GM21381 (cell line): ENCODE data around the gene PDE6C.
"Not testable (repeated sequence)": the region's sequence is repeated elsewhere in the genome, so short reads cannot be mapped to it uniquely, and the experiment has no call there.

Experiments used
- ATAC-seq: cut with Tn5 transposase; IDR thresholded peaks from one replicate; pipeline ENCODE4 v1.9.1; 2021; ENCODE audit warnings: mild to moderate bottlenecking, moderate library complexity; ENCODE audit not compliant: unreplicated experiment

The PDE6C gene

GRCh38 chr10:93629647-93630305 lies 17.4 kb downstream of the PDE6C start:
- ATAC-seq = no peak

GRCh38 chr10:93630625-93631557 lies 18.6 kb downstream of the PDE6C start:
- ATAC-seq = no peak

- no peak for ATAC-seq
Observed at GRCh38 chr10:93639791-93640190, 27.5 kb downstream of the PDE6C start.

DNA sequence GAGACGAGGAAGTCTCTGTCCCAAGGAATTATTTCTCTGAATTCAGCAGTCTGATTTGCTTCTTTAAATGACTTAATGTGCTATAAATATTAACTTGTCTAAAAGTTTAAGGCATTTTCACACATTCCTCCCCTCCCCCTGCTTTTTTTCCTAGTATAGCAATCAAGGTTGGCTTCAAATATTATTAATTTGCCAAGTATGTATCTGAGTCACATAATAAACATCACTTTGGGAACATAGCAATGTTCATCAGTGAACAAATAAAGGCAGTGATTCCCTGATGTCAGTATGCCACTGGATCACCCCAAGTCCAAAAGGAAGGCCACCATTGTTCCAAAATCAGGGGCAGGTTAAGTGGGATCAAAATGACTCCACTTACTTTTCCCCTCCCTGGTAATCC lies 40.5 kb downstream of the PDE6C start:
- no peak for ATAC-seq

- ATAC-seq = no peak
Observed at GRCh38 chr10:93654201-93654600, 41.9 kb downstream of the PDE6C start.

- ATAC-seq = no peak
Observed at GRCh38 chr10:93656155-93656554, 43.8 kb downstream of the PDE6C start.

DNA sequence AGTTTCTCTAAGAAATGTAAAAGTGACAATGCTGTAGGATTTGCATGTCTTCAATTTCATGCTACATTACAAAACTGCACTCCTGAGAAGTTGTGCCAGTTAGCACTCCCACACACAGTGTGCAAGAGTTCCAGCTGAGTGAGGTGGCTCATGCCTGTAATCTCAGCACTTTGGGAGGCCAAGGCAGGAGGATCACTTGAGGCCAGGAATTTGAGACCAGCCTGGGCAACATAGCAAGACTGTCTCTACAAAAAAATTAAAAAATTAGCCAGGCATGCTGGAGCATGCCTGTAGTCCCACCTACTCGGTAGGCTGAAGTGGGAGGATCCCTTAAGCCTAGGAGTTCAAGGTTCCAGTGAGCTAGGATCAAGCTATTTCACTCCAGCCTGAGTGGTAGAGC lies 45.4 kb downstream of the PDE6C start:
- no peak for ATAC-seq

GRCh38 chr10:93666030-93666429 lies 53.7 kb downstream of the PDE6C start:
- ATAC-seq = no peak

- no peak for ATAC-seq
Observed at GRCh38 chr10:93667795-93668194, 55.5 kb downstream of the PDE6C start.

DNA sequence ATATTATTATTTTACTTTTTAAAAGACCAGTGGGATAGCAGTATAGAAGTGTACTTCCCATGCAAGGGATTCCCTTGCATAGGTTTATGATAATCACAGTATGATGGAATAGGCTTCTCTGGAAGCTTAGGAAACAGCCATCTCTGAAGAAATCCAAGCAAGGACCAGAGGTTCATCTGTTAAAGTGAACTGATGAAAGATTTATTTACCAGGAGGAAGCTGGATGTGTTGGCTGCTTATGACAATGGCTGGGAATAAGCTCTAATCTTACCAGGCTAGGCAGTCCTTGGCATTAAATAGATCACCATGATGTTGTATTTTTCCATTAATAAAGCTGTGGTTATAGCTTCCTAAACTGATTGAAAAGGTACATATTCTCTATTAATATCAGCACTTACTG lies 58.0 kb downstream of the PDE6C start:
- ATAC-seq = no peak

DNA sequence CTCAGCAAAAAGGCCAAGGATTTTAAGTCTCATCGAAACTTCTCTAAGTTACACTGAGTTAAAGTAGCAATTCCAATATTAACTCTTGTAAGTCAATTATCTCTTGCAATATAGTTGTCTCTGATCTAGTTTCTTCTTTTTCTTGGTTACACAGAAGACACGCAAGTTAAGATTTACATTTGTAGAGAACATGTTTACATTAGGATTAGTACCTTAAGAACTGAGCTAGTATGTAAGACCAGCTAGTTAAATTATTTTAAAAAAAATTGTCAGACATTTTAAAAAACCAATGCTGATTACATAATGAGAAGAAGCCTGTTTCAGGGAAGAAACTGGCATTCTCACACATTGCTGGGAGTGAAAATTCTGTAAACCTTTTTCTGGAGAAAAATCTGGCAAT lies 58.7 kb downstream of the PDE6C start:
- no peak for ATAC-seq

GRCh38 chr10:93672022-93672678 lies 59.8 kb downstream of the PDE6C start:
- no peak for ATAC-seq

DNA sequence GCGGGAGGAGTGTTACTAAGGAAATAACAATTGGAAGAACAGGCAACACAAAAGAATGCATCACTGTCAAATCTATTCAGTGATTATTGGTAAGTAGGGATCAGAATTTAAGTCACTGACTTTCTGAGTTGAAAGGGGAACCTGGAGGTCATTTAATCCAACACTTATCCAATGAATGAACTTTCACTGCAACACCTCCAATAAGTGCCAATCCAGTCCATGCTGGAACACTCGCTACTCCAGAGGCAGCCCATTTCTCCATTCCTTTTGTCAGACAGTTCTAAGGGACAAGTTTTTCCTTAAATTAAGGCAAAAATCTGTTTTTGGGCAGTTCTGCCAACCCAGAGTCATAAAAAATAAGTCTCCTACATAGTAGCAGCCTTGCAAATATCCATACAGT lies 60.6 kb downstream of the PDE6C start:
- ATAC-seq = no peak

DNA sequence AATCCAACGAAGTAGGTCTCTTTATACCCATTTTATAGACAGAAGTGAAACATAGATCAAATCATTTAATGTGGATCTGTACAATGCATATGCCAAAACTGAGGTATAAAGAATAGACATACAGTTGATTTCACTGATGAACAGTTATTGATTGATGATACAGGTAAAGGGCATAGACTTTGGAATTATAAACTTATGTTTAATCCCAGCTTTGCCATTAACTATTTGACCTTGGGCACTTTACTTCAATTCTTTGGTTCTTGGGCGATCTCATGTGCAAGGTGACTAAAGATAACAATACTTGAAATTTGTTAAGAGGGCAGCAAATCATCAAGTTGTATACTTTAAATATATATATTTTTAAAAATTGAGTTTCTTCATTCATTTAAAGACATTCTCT lies 61.5 kb downstream of the PDE6C start:
- no peak for ATAC-seq

GRCh38 chr10:93678386-93678785 lies 66.0 kb downstream of the PDE6C start:
- ATAC-seq = no peak

DNA sequence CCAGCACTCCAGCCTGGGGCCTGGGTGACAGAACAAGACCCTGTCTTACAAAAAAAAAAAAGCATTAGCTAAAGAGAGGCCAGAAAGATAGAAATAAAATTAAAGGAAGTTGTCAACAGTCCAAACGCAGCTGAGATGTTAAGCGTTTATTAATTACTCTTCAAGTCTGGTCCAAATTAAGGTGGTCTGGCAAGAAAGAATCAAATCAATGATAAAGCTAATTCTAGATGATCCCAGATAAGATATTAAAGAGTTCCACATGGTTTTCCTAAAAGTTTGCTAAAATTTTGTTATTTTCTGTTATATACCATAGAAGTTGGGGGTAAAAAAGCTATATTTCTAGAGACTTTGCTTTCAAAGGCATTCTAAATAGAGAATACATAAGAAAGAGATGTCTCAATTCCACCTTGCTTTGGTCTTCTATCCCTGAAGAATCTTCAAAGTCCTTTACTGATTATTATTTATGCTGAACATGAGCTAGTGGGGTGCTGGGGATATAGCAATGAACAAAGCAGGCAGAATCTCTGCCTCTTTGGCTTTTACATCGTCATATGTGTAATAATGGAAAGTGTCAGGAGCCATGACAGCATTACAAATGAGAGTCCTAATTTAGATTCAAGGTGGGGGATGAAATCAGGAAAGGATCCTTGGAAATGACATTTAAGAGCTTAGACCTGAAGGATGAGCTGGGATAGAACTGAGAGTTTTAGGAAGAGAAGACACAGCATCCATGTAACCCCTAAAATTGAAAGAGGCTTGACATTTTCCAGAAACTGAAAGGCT lies 66.7 kb downstream of the PDE6C start:
- ATAC-seq = no peak

DNA sequence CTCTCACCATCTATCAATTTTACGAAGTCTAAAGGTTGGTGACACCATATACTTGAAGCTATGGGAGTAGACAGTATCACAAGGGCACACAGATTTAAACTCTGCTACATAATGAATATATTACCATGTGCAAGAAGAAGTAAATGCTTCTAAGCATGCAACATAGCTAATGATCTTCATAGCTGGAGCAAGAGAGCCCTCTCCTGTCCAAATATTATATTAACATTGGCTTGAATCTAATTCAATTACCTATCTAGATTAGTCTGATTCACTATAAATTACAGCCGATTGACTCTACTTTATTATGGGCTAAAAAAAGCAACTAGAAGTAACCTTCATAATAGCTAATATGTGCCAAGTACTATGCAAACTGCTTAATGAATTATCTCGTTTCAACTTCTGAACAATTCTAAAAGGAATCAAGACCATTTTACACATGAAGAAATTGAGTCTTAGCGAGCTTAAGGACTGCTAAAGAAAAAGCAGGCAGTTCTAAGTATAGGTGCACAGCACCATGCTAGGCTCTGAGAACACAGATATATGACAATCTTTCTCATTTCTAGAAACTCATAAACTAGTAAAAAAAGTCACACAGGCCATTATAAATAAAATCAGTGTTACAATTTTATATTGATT lies 68.2 kb downstream of the PDE6C start:
- no peak for ATAC-seq

DNA sequence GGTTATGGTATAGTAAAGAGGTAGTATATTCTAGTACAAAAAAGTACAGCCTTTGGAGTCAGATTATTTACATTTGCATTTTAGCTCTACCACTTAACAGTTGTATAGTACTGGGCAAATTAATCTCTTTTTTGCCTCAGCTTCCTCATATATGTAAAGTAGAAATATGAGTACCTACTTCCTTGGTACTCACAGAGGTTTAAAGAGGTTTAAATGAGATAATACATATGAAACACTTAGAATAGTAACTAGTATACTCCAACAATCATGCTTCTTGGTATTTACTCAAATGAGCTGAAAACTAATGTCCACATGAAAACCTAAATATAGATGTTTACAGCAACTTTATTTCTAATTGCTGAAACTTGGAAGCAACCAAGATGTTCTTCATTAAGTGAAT lies 75.4 kb downstream of the PDE6C start:
- no peak for ATAC-seq

DNA sequence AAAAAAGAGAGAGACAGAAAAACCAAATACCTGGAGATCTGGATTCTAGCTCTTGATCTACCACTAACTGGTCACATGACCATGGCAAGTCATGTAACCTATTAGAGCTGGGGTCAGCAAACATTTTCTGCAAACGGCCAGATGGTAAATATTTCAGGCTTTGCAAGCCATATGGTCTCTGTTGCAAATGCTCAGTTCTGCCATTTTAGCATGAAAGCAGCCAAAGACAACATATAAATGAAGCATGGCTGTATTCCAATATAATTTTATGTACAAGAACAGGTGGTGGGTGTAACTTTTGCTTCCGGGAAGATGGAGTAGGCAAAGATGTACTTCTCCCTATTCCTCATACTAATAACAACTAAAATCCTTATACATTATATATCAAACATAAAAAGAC lies 83.4 kb downstream of the PDE6C start:
- no peak for ATAC-seq

GRCh38 chr10:93696582-93696981 lies 84.2 kb downstream of the PDE6C start:
- not testable (repeated sequence) for ATAC-seq

GRCh38 chr10:93697207-93697606 lies 84.9 kb downstream of the PDE6C start:
- ATAC-seq = no peak
